HG02623 (cell line): Measurements from ENCODE around the gene DVL1.

Experiments
- ATAC-seq: cut with Tn5 transposase; IDR thresholded peaks from one replicate; pipeline ENCODE4 v1.9.1; 2021; ENCODE audit warnings: moderate library complexity; ENCODE audit not compliant: unreplicated experiment

The DVL1 gene

DNA sequence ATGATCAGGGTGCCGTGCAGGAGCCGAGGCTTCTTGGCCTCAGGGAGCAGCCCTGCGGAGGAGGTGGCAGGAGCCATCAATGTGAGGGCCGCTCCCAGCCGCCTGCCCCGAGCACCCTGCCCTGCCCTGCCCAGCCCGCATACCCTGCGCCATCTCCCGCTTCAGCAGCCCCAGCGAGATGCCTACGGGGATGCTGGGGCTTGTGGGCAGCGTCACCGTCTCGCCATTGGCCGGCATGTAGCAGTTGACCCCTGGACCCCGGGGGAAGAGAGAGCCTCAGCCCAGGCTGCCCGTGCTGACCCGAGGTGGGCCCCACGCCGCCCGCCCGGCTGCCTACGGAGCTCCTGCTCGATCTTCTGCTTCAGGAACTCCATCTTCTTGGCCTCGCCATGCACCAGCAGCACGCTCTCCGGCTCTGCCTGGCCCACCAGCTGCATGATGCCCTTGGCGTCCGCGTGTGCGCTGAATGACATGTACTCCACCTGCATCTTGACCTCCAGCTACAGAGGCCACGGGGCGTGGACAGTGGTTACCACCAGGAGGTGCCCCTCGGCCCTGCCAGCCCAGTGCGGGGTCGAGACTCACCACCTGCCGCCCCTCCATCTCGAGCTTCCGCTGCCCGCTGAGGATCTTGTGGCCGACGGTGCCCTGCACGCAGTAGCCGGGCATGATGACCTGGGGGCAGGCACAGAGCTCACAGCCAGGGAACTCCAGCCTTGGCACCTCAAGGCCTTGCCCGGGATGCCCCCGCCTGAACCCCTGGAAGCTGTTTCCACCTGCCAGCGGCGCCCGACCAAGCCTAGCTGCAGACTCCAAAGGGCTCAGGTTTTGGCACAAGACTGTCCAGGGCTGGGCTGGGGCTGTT, 36.5 kb downstream of the DVL1 start:
- ATAC-seq, result no peak

DNA sequence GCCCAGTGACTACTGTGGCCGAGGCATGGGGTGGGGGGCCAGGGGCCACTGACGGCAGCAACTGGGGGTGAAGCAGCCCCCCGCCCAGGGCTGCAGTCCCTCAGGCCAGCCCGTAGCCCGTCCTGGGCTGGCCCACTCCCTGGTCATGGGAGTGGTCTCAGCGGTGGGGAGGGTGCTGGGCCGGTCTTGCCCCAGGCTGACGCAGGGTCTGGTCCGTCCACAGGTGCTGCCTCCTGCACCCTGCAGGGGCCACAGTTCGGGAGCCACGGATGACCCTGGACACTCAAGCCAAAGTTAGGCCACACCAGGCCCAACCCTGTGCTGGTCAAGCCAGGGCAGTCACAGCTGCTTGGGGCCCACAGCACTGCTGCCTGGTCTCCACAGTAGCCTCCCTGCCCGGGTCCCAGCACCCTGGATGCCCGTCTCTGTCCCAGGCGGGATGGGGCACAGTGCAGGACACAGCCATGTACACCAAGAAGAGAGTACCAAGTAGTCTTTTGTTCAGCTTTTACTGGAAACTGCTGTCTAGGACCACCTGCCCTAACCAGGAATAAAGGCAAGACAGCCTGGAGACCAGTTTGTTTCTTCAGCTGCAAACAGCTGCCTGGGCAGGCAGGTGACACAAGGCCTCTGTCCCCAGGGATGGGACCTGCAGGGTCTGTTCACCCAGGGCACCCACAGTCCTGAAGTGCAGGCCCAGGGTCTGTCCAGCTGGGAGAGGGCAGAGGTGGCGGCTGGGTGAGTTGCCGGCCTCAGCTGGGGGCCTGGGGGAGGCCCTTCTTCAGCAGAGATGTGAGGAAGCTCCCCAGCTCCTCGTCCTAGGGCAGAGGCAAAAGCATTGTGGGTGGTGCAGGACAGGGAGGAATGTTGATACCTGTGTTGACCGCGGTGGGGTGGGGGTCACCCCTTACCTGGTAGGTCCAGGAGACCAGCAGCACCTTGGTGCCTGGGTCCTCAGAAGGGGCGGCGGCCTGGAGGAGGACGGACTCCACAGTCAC, 37.8 kb downstream of the DVL1 start:
- no peak for ATAC-seq

DNA sequence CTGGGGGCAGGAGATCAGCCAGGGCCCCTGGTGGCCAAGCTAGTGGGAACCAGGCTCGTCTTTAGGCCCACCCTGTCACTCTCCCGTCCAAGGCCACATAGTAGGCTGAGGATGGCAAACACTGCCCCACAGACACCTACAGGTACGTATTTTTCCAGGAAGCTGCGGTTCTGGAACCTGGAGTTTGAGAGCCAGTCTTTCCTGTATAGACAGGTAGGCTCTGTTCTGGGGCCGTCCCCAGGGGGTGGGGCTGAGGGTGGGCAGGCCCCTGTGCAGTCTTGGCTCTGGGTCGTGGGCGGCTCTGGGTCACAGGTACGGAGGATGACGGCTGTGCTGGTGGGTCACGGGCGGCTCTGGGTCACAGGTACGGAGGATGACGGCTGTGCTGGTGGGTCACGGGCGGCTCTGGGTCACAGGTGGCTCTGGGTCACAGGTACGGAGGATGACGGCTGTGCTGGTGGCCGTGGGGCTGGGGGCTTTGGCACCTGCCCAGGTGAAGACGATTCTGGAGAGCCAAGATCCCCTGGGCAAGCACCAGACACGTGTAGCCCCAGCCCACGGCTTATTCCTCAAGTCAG, 38.7 kb downstream of the DVL1 start:
- ATAC-seq, result no peak

DNA sequence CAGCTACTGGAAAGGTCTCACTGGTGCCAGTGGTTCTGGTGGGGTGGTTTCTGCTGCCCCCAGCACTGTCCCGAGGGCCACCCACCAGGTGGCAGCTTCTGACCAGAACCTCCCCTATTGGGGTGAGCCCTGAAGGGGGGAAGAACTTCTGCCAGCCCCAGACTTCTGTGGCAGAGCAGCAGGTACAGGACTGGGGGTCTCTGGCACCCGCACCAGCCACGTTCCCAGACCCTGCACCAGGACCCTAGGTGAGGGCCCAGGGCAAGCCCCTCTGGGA, 39.2 kb downstream of the DVL1 start:
- ATAC-seq, result no peak

DNA sequence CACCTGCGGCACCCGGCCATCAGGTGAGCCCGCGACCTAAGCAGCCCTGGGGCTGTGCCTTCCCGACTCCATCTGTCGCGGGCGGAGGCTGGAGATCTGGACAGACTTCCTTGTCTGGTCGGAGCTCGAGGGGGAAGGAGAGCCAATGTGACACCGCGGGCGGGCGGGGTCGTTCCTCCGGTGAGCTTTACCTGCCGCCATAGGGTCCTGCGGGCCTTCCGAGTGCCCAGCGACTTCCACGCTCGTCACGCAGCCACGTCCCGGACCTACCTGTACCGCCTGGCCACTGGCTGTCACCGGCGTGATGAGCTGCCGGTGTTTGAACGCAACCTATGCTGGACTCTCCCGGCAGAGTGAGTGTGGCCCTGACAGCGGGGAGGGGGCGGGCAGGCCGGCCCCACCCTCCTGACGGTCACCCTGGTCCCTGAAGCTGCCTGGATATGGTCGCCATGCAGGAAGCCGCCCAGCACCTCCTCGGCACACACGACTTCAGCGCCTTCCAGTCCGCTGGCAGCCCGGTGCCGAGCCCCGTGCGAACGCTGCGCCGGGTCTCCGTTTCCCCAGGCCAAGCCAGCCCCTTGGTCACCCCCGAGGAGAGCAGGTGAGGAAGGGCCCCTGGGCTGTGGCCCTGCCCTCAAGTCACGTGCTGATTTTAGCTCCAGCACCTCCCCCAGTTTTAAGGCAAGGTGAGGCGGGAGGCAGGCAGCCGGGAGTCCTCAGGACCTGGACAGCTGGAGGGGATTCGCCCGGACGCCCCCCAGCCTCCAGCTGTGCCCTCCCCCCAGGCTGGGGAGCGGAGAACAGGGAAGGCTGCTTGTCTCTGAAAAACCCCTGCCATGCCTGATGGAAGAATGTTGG, 39.7 kb downstream of the DVL1 start:
- ATAC-seq, result no peak

DNA sequence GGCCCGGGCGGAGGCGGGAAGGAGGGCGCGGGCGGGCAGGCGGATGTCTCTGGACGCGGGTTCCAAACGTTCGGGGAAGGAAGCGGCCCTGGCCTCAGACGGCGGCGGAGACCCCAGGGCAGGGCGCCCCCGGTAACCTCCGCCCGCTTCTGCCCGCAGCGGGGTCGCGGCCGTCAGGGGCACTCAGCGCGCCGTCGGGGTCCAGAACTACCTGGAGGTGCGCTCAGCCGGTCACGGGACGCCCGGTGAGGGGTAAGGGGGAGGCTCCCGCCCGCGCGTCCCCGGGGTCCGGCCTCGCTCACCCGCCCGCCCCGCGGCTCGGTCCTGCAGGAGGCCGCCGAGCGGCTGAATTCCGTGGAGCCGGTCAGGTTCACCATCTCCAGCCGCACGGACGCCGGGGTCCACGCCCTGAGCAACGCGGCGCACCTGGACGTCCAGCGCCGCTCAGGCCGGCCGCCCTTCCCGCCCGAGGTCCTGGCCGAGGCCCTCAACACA, 40.4 kb downstream of the DVL1 start:
- ATAC-seq, result no peak

DNA sequence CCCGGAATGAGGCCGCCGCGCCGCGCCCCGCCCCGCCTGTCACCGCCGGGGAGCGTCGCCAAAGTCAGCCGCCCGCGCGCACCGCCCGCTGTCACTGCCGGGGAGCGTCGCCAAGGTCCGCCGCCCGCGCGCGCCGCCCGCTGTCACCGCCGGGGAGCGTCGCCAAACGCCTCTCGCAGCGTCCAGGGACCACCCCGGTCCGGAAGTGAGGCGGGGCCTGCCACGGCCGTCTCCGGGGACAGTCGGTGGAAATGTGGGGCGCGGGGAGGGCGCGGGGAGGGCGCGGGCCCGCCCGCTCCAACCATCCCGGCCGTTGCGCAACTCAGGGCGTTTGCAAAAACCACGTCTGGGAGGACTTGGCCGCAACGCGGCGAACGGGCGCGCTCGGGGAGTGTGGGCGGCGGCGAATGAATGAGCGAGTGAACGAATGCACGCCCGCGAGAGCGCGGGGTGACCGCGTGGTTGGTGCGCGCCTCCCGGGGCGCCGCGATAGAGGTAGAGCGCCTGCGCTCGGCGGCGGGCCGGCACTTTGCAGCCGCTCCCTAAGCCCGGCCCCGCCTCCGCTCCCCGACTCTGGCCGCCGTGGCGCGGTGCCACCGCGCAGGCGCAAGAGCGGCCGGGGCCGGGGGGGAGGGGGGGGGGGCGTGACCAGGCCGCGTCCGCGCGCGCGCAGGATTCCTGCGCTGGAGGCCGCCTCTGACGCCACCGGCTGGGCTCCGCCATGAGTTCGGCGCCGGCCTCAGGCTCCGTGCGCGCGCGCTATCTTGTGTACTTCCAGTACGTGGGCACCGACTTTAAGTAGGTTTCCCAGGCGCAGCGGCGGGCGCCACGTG, 41.1 kb downstream of the DVL1 start, which contains the start of the genes ACAP3 and PUSL1:
TSS of gene ACAP3 (minus strand) at position 8 of the 833 bp plus-strand sequence. CDS start 115 bp downstream, outside the sequence.
TSS of gene PUSL1 (plus strand) at position 675 of the 833 bp plus-strand sequence. CDS start at position 722, 47 bp downstream.
- peak; percentile 51 for ATAC-seq

DNA sequence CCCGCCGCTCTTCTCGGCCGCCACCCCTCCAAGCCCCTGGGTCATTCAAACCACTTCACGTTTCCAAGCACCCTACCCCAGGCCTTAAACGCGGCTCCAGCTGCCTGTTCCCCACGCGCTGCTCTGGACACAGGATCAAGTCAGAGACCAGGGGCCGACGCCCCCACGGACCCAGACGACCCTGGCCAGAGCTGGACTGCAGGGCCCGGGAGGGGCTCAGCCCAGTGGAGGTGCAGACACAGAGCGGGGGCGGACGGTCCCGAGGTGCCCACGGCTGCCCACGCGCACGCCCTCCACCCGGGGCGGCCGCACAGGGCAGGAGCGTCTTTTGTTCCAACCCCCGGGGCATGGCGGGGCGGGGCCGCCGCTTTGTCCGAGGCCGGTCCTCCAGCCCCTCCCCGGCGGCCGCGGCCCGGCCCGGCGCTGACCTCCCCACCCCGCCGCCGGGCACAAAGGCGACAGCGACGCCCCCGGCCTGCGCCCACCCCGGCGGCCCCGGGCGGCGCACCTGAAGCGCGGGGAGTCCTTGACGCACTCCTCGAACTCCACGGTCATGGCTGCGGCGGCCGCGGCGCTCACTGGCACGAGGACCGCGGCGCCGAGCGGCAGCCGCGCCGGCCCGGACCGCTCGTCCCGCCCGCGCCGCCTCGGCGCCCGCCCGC, 41.8 kb downstream of the DVL1 start:
- peak; percentile 14 for ATAC-seq

DNA sequence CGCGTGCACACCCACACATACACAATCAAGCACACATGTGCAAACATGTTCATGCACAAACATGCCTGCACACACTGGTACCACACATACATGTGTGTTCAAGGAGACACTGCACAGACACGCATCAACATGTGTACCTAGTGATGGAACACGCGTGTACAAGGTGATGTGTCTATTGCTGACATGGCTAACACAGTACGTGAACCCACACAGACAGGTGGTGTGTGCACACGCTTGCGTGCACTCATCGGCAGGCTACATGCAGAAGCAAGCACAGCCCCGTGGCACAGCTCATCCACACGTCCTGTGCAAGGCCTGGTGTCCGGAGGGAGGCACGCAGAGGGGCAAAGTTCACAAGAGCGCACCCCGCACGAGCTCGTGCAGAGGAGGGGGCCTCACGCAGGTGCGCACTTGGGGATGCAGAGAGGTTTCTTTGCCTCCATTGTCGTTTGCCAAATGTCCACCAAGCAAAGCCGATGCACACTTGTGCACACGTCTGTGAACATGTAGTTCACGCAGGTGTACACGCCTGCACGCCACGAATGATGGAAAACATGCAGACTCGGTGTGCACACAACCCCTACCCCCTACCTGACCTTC, 42.5 kb downstream of the DVL1 start:
- no peak for ATAC-seq

DNA sequence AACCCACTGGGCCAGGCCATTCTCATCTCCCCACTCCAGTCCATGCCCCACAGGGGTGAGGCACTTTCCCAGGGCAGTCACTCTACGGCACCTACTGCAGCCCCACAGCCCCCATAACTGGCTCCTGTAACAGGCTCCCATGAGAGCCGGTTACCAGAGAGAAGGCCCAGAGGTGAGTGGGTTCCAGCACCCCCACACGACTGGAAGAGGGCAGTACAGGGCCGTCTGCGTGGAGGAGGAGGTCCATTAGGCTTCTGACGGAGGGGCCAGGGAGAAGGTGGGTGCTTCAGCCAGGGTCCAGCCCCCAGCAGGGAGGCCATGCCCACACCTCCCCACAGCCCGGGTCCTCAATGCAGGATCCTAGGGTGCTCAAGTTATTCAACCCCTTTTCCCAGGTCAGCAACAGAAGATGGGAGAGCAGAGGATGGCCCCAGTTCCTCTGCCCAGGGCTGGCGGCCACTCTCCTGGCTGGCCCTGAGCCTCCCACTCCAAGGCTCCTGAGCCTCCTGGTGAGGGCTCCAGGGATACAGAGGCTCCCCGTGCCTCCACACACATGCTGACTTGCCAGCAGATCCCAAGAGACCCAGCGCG, 43.1 kb downstream of the DVL1 start:
- no peak for ATAC-seq

DNA sequence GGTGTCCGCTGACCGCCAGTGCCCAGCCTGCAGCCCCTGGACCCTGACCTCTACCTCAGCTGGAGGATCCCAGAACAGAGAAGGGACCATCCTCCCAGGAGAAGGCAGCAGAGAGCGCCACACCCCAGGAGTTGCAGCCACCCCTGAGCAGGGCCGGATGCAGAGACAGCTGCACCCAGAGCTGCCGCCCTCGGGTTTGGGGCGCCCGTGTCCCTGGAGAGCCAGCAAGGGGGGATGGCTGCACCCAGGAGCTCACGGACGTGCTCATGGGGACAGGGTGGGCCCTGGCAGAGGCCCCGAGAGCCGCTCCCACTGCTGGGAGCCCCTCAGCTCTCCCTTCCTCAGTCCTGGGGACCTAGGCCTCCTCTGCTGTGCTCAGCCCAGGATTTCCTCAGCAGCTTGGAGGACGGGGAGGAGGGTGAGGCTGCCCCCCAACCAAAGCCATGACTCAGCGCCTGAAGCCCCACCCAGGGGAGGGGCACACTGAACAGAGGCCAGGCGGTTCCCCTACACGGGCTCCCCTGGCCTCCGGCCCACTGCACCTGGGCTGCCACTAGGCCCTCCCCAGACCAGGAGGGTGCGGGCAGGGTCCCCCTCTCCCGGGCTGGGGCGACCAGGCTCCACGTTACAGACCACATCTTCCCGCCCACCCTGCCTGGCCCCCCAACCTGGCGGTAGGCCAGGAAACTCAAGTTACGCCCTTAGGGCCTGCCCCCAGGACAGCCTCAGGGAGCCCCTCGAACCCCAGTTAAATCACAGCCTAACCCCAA, 43.7 kb downstream of the DVL1 start:
- ATAC-seq, result no peak

DNA sequence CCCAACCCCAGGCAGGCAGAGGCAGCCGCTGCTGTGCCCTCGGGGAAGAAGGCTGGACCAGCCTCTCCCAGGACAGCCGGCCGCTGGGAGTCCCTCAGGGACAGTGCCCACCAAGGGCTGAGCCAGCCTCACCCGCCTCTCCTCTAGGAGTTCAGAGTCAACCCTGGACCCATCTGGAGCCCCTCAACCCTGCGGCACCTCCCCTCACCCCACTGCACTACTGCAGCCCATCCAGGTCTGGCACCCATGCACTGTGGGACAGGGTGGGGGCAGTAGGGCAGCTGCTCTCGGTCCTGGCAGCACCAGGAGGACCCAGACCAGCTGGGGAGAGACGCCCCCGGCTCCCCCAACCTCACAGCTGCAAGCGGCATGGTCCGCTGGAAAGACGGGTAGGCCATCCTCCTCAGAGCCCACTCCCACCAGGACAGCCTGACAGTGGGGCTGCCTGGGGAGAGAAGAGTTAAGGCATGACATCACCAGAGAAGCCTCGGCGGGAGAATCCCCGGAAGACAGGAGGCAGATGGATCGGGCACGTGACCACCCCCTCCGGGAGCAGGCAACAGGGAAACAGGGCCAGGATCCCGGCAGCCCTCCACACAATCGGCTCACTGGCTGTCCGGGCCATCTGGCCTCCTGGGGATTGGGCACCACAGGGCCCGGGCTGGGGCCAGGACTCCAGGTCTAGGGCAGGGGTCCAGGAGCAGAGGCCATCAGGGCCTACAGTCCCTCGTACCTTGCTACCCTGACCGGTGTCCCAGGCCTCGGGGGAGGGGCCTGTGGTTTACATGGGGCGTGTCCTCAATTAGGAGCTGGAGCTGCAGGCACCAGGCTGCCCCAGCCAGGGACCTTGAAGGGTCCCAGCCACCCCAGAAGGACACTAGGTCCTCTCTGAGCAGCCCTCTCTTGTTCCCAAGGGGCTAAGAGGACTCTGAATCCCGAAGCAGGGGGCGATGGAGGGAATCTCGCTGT, 44.6 kb downstream of the DVL1 start:
- ATAC-seq, result no peak

DNA sequence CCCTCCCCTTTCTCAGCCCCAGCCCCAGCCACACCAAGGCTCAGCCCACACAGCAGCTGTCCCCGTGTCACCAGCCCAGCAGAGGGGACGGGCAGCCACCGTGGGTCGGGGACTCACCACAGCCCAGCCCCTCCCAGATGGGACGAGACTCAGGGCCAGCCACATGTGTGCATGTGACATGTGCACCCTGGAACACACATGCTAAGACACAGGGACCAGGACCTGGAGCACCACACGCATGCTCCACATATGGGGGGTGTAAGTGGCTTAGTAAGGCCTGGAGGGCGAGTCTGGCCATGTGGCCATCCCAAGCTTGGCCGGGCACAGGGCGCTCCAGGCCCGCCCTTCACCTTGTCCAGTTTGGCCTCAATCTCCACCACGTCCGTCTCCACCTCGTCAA, 45.5 kb downstream of the DVL1 start:
- no peak for ATAC-seq

DNA sequence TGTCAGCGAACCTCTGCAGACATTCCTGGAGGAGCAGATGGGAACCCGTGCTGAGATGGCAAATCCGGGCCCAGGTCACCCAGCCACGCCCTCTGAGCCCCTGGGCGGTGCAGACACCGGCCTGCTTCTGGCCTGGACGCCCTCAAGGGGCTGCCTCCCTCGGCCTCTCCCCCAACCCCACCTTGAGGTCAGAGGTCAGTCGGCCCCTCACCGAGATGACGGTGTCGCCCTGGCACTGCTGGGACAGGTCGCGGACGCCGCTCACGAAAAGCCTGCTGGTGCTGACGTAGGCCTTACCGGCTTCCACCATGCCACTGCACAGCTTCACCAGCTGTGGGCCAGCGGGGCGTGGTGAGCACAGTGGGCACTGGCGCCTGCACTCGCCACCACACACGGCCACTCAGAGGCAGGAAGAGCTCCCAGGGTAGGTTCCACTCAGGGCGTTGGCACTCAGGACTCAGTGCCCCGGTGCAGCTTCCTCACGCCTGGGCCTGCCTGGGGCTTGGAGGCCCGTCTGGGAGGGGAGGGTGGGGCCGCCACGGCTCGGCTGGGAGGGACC, 46.2 kb downstream of the DVL1 start:
- ATAC-seq, result no peak

DNA sequence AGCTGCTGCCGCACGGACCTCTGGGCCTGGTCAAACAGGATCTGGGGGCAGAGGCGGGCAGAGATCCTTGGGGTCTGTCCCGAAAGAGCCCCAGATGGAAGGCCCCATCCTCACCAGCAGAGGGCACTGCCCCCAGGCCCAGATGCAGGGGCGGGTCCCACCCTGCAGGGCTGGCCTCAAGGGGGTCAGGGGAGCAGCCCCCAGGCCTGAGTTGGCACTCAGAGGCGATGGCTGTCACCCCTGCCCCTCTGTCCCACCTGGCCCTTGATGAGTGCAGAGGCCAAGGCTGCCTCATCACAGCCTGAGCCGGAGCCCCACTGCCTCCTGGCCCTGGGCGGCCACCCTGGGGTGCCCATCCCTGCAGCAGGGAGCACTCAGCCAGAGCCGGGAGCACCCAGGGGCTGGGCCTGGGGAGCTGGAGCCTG, 47.2 kb downstream of the DVL1 start:
- no peak for ATAC-seq

DNA sequence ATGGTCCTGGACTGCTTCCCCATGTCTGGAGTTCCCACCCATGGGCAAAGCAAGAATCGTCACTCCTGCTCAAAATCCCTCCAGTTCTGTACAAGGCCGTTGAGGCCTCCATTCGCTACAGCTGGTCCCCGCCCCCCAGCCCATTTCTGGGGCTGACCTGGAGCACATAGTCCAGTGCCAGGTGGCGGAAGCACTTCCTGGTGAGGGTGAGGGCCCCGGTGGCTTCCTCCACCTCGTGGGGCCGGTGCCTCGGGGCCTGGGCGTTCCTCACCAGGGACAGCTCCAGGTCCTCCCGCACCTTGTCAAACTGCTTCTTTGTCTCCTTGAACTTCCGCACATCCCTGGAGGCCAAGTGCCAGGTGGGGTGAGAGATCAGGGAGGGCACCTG, 48.9 kb downstream of the DVL1 start:
- ATAC-seq, result no peak
